Measurements from ENCODE around the gene AGPAT2. TPM values are rescaled to one million over a fixed set of nuclear protein-coding genes. Genes with fewer than 3 reads are reported as not detected.

Gene AGPAT2
- total RNA-seq, 1 experiment from 2014 or later: 103 TPM

DNA sequence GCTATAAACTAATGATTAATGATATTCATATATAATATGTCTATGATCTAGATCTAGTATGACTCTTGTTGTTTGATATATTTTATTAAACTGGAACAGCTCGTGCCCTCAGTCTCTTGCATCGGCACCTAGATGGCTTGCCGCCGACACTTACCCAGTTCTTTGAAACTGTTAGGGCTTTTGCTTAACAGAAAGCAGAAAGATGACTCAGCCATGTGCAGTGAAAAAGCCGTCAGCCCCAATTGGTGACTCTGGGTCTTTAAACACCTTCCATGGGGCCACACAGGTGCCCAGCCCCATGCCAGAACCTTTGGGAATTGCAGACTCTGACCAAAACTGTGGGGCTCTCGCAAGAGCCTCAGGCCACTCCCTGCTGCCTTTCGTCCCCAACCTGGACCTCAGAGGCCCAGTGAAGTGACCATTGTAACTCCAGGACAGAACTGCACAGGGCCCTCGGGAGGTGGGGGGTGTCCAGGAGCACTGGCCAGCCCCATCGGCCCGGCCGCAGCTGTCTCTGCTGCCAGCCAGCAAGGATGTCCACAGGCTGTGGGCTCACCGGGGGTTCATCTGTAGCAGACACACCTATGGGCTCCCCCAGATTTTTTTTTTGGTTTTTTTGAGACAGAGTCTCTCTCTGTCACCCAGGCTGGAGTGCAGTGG, 47.7 kb upstream of the AGPAT2 start:
- DNase-seq: no peak
- H4K20me1 ChIP-seq (ENCODE audit: low read length): no peaks in the 10 kb centered on the region
- no peaks in the 10 kb centered on the region for H3K9me3 ChIP-seq (ENCODE audit: low read length)
- H3F3A ChIP-seq (ENCODE audit: low read length, unreplicated experiment): no peaks in the 10 kb centered on the region
- H3K9me2 ChIP-seq (replicated peaks; ENCODE audit: low read length): no peaks in the 10 kb centered on the region
- H3K27me3 ChIP-seq (ENCODE audit: low read length): no peaks in the 10 kb centered on the region
- no TSS peak for BruUV-seq (replicated peaks)
- H3K36me3 ChIP-seq (ENCODE audit: low read depth, low read length): no peaks in the 10 kb centered on the region
- peaks cover 11% of the 10 kb centered on the region for H3K79me2 ChIP-seq (ENCODE audit: low read length)
- no peak overlapping the region for H3K27ac ChIP-seq (ENCODE audit: low read length)
- intact Hi-C loops (cut with micrococcal nuclease): no loop called here
- no peak overlapping the region for H3K9ac ChIP-seq (ENCODE audit: low read length)
- no peak overlapping the region for H3K4me2 ChIP-seq (ENCODE audit: low read length)
- POLR2A ChIA-PET (ENCODE audit: unreplicated experiment): no interaction called here
- H2AFZ ChIP-seq (ENCODE audit: low read length): no peak overlapping the region
- CTCF ChIA-PET: no interaction called here
- ATAC-seq: no peak
- TF ChIP-seq EZH2phosphoT487 (IDR thresholded peaks at IDR 0.05; ENCODE audit: borderline replicate concordance, low read length): no peak
- no peak for TF ChIP-seq EZH2 (IDR thresholded peaks at IDR 0.05; ENCODE audit: low read length, unreplicated experiment)
- TF ChIP-seq, protein P1, sequence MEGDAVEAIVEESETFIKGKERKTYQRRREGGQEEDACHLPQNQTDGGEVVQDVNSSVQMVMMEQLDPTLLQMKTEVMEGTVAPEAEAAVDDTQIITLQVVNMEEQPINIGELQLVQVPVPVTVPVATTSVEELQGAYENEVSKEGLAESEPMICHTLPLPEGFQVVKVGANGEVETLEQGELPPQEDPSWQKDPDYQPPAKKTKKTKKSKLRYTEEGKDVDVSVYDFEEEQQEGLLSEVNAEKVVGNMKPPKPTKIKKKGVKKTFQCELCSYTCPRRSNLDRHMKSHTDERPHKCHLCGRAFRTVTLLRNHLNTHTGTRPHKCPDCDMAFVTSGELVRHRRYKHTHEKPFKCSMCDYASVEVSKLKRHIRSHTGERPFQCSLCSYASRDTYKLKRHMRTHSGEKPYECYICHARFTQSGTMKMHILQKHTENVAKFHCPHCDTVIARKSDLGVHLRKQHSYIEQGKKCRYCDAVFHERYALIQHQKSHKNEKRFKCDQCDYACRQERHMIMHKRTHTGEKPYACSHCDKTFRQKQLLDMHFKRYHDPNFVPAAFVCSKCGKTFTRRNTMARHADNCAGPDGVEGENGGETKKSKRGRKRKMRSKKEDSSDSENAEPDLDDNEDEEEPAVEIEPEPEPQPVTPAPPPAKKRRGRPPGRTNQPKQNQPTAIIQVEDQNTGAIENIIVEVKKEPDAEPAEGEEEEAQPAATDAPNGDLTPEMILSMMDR (conservative IDR thresholded peaks at IDR 0.05; ENCODE audit: low read depth, low read length): no peak
- no peak overlapping the region for H3K4me3 ChIP-seq (ENCODE audit: low read length)
- H3K4me1 ChIP-seq (ENCODE audit: insufficient read depth, low read length): peaks cover under 1% of the 10 kb centered on the region; the same call in 1 of the 2 replicates

DNA sequence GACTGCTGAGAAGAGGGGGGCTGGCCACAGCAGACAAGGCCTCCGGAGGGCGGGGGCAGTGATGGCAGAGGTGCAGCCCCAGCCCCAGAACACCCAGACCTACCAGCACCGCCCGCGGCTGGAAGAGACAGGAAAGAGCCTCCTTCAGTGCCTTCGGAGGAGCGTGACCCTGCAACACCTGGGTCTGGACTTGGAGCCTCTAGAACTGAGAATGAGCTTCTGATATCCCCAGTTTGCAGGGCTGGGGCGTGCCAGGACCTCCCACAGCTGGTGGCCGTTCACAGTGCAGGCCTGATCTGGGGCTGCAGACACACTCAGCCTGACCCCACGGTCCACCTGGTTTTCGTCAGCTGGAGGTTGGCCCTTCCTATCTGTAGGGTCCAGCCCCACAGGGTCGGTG, 46.4 kb upstream of the AGPAT2 start:
- Histone ChIP-seq H3K9me3 (ENCODE audit: low read length) (no peaks in the 10 kb centered on the region), H3F3A (ENCODE audit: low read length, unreplicated experiment) (no peaks in the 10 kb centered on the region), H3K79me2 (ENCODE audit: low read length) (peaks cover 25% of the 10 kb centered on the region), H3K9ac (ENCODE audit: low read length) (no peak overlapping the region), H3K4me2 (ENCODE audit: low read length) (no peak overlapping the region), H3K9me2 (replicated peaks; ENCODE audit: low read length) (no peaks in the 10 kb centered on the region), H3K27ac (ENCODE audit: low read length) (no peak overlapping the region), H3K4me1 (ENCODE audit: insufficient read depth, low read length) (peaks cover 12% of the 10 kb centered on the region; the same call in 1 of the 2 replicates), H3K36me3 (ENCODE audit: low read depth, low read length) (no peaks in the 10 kb centered on the region), H2AFZ (ENCODE audit: low read length) (no peak overlapping the region), H3K4me3 (ENCODE audit: low read length) (no peak overlapping the region), H3K27me3 (ENCODE audit: low read length) (no peaks in the 10 kb centered on the region), H4K20me1 (ENCODE audit: low read length) (no peaks in the 10 kb centered on the region)
- ChIA-PET POLR2A (ENCODE audit: unreplicated experiment) (no interaction called here), CTCF (no interaction called here)
- TF ChIP-seq EZH2phosphoT487 (IDR thresholded peaks at IDR 0.05; ENCODE audit: borderline replicate concordance, low read length) (no peak), EZH2 (IDR thresholded peaks at IDR 0.05; ENCODE audit: low read length, unreplicated experiment) (no peak)
- TF ChIP-seq, protein P1 (conservative IDR thresholded peaks at IDR 0.05; ENCODE audit: low read depth, low read length): no peak
- BruUV-seq (replicated peaks): no TSS peak
- DNase-seq: no peak
- intact Hi-C loops (cut with micrococcal nuclease): no loop called here
- ATAC-seq: no peak

DNA sequence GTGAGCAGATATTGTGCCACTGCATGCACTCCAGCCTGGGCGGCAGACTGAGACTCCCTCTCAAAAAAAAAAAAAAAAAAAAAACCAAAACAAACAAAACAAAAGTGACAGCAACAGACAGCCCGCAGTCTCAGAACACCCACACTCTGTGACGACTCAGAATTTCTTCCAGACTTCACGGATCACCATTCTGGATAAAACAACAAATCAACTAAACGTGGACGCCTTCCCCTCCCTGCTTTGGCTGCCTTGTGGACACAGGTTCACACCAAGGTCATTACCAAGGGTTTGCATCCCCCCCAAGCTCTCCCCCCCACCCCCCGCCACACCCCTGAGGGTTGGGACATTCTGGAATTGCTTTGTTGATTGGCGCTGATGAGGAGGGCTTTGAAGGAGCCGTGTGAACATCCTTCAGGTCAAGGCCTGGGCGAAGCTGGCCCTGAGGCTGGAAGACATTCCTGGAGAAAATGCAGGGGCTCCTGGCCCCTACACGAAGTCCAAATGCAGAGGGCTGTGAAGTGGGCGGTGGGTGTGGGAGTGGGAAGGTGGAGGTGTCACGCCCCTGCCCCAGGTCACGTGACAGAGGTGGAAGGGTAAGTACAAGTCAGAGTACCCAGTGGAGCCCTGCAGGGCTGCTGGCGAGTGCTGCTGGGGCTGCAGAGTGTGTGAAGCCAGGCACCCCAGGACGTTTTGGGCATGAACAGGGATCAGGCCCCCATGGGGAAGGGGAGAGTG, 45.4 kb upstream of the AGPAT2 start:
- Histone ChIP-seq H3K9me3 (ENCODE audit: low read length) (no peaks in the 10 kb centered on the region), H3K9ac (ENCODE audit: low read length) (no peak overlapping the region), H4K20me1 (ENCODE audit: low read length) (0 out of 2 replicates have a peak, but pooled peaks cover under 1% of the 10 kb centered on the region), H3K4me3 (ENCODE audit: low read length) (no peak overlapping the region), H3K4me1 (ENCODE audit: insufficient read depth, low read length) (peaks cover 12% of the 10 kb centered on the region; the same call in 1 of the 2 replicates), H3K27ac (ENCODE audit: low read length) (no peak overlapping the region), H3F3A (ENCODE audit: low read length, unreplicated experiment) (no peaks in the 10 kb centered on the region), H3K27me3 (ENCODE audit: low read length) (no peaks in the 10 kb centered on the region), H3K4me2 (ENCODE audit: low read length) (no peak overlapping the region), H2AFZ (ENCODE audit: low read length) (no peak overlapping the region), H3K9me2 (replicated peaks; ENCODE audit: low read length) (no peaks in the 10 kb centered on the region), H3K36me3 (ENCODE audit: low read depth, low read length) (no peaks in the 10 kb centered on the region), H3K79me2 (ENCODE audit: low read length) (peaks cover 34% of the 10 kb centered on the region)
- intact Hi-C loops (cut with micrococcal nuclease): no loop called here
- DNase-seq: no peak
- no TSS peak for BruUV-seq (replicated peaks)
- TF ChIP-seq EZH2phosphoT487 (IDR thresholded peaks at IDR 0.05; ENCODE audit: borderline replicate concordance, low read length) (no peak), EZH2 (IDR thresholded peaks at IDR 0.05; ENCODE audit: low read length, unreplicated experiment) (no peak)
- TF ChIP-seq, protein P1 (conservative IDR thresholded peaks at IDR 0.05; ENCODE audit: low read depth, low read length): no peak
- ChIA-PET POLR2A (ENCODE audit: unreplicated experiment) (no interaction called here), CTCF (no interaction called here)
- ATAC-seq: no peak
